ENCODE measurements around the gene ZNF334. TPM values are rescaled to one million over a fixed set of nuclear protein-coding genes. Genes with fewer than 3 reads are reported as not detected.

The ZNF334 gene
- 38.0 and 38.7 TPM in 2 replicates for total RNA-seq
- long read RNA-seq, transcript ZNF334-201 (5 exons, 3,890 nt) = major isoform, 14 of 90 reads
- long read RNA-seq, partial matches to known transcripts = 16 of 90 reads
- long read RNA-seq, other reads (novel, unspliced or antisense) = 57 of 90 reads

DNA sequence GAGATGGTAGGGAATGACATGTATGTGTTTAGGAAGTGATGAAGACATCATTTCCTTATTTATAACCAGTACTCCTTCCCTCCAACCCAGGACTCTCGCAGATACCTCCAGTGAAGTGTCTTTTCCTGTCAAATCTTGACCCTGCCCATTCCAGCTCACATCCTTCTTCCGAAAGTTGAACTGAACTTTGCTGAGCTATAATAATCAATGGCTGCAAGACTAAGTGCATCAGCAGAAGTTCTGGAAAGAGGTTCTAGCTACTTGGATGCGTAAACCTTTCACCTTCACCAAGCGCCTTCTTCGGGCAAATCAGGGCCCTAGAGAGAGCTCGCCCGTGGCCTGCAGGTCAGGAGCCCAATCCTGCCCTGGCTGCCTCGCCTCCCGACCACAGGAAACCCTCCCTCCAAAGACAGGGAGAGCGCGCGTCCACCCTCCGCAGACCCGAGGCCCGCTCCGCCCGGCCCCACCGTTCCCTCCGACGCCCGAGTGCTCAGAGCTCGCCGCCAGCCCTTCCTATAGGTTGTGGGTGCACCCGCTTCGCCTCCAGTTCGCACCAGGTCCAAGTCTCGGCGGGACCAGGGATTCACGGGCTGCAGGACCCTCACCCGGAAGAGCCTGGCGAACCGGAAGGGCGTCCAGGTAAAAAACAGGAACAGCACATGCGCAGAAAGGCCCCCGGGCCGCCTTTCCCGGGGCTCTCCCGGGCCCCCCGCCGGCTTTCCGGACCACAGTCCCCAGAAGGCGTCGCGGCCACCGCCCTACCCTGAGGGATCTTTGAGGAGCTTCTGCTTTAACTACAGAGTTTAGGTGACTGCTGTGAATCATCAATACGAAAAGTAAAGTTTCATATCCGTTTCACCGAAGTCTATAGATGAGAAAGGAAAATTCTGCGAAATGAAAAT is at the start of gene ZNF334:
ZNF334 (minus strand) TSS at position 617 of the 902 bp plus-strand sequence. CDS start 1,457 bp downstream, outside the sequence.
- H3K36me3 Mint-ChIP-seq (ENCODE audit: insufficient read depth) = peaks cover 37% of the 10 kb centered on the region
- no peak for TF ChIP-seq CTCF (IDR thresholded peaks at IDR 0.05; ENCODE audit: unreplicated experiment)
- peak; percentile 56 for DNase-seq (ENCODE audit: low spot score, unreplicated experiment)
- peaks cover 21% of the 10 kb centered on the region for H3K9me3 Mint-ChIP-seq (ENCODE audit: low read depth)
- H3K27me3 Mint-ChIP-seq = peaks cover 18% of the 10 kb centered on the region
- H3K27ac Mint-ChIP-seq = peak within 1 kb of the TSS; percentile 96
- H3K4me1 Mint-ChIP-seq (ENCODE audit: low read depth) = peaks cover 3% of the 10 kb centered on the region
- peak within 1 kb of the TSS; percentile 94 for H3K4me3 Mint-ChIP-seq (ENCODE audit: low read depth)

GRCh38 chr20:46562373-46563169 is 49.2 kb upstream of the ZNF334 start:
- no peak overlapping the region for H3K4me3 Mint-ChIP-seq (ENCODE audit: low read depth)
- H3K36me3 Mint-ChIP-seq (ENCODE audit: insufficient read depth) = no peaks in the 10 kb centered on the region
- peak; percentile 53 for DNase-seq (ENCODE audit: low spot score, unreplicated experiment)
- H3K27me3 Mint-ChIP-seq = peaks cover 1% of the 10 kb centered on the region
- TF ChIP-seq CTCF (IDR thresholded peaks at IDR 0.05; ENCODE audit: unreplicated experiment) = peak; percentile 93
- H3K27ac Mint-ChIP-seq = no peak overlapping the region
- no peaks in the 10 kb centered on the region for H3K9me3 Mint-ChIP-seq (ENCODE audit: low read depth)
- peaks cover 2% of the 10 kb centered on the region for H3K4me1 Mint-ChIP-seq (ENCODE audit: low read depth)

DNA sequence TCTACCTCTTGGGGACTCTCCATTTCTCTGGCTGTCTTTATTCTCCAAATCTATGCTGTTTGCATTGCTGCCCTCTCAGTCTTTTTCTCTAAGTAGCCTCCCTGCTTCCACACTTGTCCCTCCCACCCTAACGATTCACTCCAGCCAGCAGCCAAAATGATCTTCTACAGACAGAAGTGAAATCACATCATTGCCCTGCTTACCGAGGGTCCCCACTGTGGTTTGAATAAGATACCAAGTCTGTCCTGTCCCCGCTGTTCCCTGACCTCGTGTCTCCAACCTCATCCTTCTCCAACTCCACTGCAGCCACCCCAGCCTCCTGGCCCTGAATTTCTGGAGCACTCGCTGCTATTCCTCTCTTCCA is 48.6 kb upstream of the ZNF334 start:
- Mint-ChIP-seq H3K9me3 (ENCODE audit: low read depth) (no peaks in the 10 kb centered on the region), H3K27ac (no peak overlapping the region), H3K27me3 (peaks cover 3% of the 10 kb centered on the region), H3K36me3 (ENCODE audit: insufficient read depth) (no peaks in the 10 kb centered on the region), H3K4me1 (ENCODE audit: low read depth) (peaks cover 2% of the 10 kb centered on the region), H3K4me3 (ENCODE audit: low read depth) (no peak overlapping the region)
- no peak for TF ChIP-seq CTCF (IDR thresholded peaks at IDR 0.05; ENCODE audit: unreplicated experiment)
- no peak for DNase-seq (ENCODE audit: low spot score, unreplicated experiment)

GRCh38 chr20:46559685-46560440 is 46.5 kb upstream of the ZNF334 start:
- no peaks in the 10 kb centered on the region for H3K36me3 Mint-ChIP-seq (ENCODE audit: insufficient read depth)
- no peak for TF ChIP-seq CTCF (IDR thresholded peaks at IDR 0.05; ENCODE audit: unreplicated experiment)
- no peaks in the 10 kb centered on the region for H3K9me3 Mint-ChIP-seq (ENCODE audit: low read depth)
- H3K4me1 Mint-ChIP-seq (ENCODE audit: low read depth) = no peaks in the 10 kb centered on the region
- H3K4me3 Mint-ChIP-seq (ENCODE audit: low read depth) = no peak overlapping the region
- H3K27ac Mint-ChIP-seq = no peak overlapping the region
- no peak for DNase-seq (ENCODE audit: low spot score, unreplicated experiment)
- peaks cover 3% of the 10 kb centered on the region for H3K27me3 Mint-ChIP-seq
